Central memory CD8-positive, alpha-beta T cell (primary cell): ENCODE results near the gene NOL7.

Experiments used
- ATAC-seq: fragments of 150-1000 bp; cut with Tn5 transposase; replicated peaks from 2 replicates; pipeline ENCODE4 v1.10.0; 2022; ENCODE audit warnings: mild to moderate bottlenecking, moderate FRiP score, moderate number of reproducible peaks; ENCODE audit not compliant: poor library complexity, severe bottlenecking; ENCODE audit errors: extremely low read depth
- DNase-seq, 2 donors: peaks; one replicate each; pipeline ENCODE4 v3.0.0; 2021; ENCODE audit warnings: low spot score in 2 of 2
- H3K27ac Mint-ChIP-seq: one replicate; pipeline ENCODE4 v1.8.0; 2022; ENCODE audit warnings: low read depth, mild to moderate bottlenecking, moderate library complexity, mixed read lengths
- H3K27me3 Mint-ChIP-seq: one replicate; pipeline ENCODE4 v1.8.0; 2022; ENCODE audit warnings: mixed read lengths
- H3K36me3 Mint-ChIP-seq: one replicate; pipeline ENCODE4 v1.8.0; 2022; ENCODE audit warnings: mild to moderate bottlenecking, moderate library complexity, mixed read lengths; ENCODE audit not compliant: insufficient read depth
- H3K4me1 Mint-ChIP-seq: one replicate; pipeline ENCODE4 v1.8.0; 2022; ENCODE audit warnings: mixed read lengths
- H3K4me3 Mint-ChIP-seq: one replicate; pipeline ENCODE4 v1.8.0; 2022; ENCODE audit warnings: mild to moderate bottlenecking, moderate library complexity, mixed read lengths
- H3K9me3 Mint-ChIP-seq: one replicate; pipeline ENCODE4 v1.8.0; 2022; ENCODE audit warnings: mixed read lengths

NOL7 gene

DNA sequence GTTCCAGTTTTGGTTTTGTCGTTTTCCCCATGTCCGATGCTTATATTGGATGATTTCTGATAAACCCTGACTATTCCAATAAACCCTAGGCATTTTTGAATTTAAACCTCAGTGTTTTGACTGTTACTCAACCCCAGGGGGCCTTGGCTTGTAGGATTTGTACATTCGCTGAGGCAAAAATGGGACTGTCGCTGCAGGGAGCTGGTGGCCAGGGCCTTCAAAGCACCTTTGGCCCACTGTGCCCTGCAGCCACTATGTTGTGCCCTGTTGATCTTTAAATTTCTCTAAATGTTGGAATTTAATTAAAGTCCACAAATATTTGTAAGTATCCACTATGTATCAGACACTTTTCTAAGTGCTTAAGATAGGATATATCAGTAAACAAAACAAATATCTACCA is 9.5 kb upstream of the NOL7 start:
- DNase-seq: no peak
- ATAC-seq: no peak
- Mint-ChIP-seq H3K27me3 (no peaks in the 10 kb centered on the region), H3K4me1 (no peaks in the 10 kb centered on the region), H3K9me3 (no peaks in the 10 kb centered on the region), H3K4me3 (no peak overlapping the region), H3K36me3 (peaks cover 9% of the 10 kb centered on the region), H3K27ac (no peak overlapping the region)

DNA sequence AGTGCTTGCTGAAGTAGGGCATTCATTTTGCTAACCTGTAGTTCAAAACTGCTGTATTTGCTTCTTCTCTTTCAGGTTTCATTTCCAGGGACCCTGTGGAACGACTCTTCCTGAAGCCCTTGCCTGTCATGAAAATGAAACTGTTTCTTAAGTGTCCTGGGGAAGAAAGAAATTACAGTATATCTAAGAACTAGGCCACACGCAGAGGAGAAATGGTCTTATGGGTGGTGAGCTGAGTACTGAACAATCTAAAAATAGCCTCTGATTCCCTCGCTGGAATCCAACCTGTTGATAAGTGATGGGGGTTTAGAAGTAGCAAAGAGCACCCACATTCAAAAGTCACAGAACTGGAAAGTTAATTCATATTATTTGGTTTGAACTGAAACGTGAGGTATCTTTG is 3.4 kb upstream of the NOL7 start:
- no peak for ATAC-seq
- H3K36me3 Mint-ChIP-seq: peaks cover 17% of the 10 kb centered on the region
- no peak for DNase-seq
- no peak overlapping the region for H3K4me3 Mint-ChIP-seq
- no peaks in the 10 kb centered on the region for H3K27me3 Mint-ChIP-seq
- no peak overlapping the region for H3K27ac Mint-ChIP-seq
- H3K4me1 Mint-ChIP-seq: peaks cover 24% of the 10 kb centered on the region
- H3K9me3 Mint-ChIP-seq: no peaks in the 10 kb centered on the region

DNA sequence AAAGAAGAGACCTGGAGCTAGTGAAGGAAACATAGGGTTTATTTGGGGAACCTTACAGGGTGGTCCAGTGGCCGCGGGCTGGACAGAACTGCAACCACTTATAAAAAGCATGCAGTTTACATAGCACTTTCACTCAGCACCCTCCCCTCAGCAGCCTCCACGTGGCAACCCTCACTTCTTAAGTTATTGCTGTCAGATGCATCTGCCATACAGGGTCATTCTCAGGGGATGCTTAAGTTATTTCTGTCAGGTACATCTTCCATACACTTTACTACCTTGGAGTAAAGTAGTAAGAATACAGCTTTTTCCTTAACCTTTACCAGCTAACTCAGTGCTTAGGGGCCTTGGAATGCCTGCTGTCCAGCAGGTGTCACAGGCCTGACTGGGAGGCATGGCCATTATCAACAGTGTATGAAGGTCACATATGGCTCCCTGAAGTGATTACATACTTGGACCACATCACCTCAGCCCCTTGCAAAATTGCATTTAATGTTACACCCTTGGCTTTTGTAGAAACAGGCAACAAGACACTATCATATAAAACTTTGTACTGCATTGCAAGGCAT is 2.0 kb upstream of the NOL7 start:
- no peaks in the 10 kb centered on the region for H3K9me3 Mint-ChIP-seq
- DNase-seq (no peak), ATAC-seq (no peak)
- H3K27me3 Mint-ChIP-seq: no peaks in the 10 kb centered on the region
- H3K27ac Mint-ChIP-seq: no peak overlapping the region
- no peak overlapping the region for H3K4me3 Mint-ChIP-seq
- H3K4me1 Mint-ChIP-seq: peaks cover 34% of the 10 kb centered on the region
- H3K36me3 Mint-ChIP-seq: peaks cover 27% of the 10 kb centered on the region

DNA sequence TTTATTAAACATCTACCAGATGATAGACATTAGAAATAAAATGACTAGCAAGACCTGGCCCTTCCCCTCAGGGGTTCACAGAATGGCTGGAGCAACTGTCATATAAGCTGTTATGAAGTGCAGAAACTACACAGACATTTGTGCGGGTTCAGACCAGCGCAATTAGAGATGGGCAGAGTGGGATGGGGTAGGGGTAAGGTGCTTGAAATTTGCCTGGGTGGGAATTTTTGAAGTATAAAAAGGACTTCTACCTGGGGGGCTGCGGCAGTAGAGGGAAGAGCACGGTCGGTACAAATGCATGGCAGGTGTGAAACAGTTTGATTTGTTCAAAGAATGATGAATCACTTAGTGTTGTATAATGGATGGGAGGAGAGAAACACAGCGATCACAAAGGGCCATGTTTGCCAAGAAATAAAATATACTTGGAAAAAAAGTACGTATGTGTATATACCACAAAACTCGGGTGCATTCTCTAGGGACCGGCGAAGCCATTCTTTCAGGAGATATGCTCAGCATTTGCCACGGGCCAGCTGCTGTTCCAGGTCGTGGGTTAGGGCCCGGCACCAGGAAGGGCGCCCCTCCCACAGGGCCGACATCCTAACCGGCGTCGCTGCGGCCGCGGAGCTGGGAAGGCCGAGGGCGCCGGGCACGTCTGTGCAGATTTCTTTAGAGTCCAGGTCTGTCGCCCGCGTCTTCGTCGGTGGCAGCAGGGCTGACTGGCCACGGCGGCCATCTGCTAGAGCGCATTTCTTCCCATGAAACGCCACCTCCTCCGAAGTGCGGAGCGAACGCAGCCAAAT is 809 bp upstream of the NOL7 start:
- H3K4me3 Mint-ChIP-seq: peak overlapping the region; percentile 94
- peaks cover 36% of the 10 kb centered on the region for H3K36me3 Mint-ChIP-seq
- H3K27me3 Mint-ChIP-seq: no peaks in the 10 kb centered on the region
- DNase-seq: no peak
- ATAC-seq: peak; percentile 19
- H3K4me1 Mint-ChIP-seq: peaks cover 34% of the 10 kb centered on the region
- H3K9me3 Mint-ChIP-seq: no peaks in the 10 kb centered on the region
- peak overlapping the region; percentile 96 for H3K27ac Mint-ChIP-seq

DNA sequence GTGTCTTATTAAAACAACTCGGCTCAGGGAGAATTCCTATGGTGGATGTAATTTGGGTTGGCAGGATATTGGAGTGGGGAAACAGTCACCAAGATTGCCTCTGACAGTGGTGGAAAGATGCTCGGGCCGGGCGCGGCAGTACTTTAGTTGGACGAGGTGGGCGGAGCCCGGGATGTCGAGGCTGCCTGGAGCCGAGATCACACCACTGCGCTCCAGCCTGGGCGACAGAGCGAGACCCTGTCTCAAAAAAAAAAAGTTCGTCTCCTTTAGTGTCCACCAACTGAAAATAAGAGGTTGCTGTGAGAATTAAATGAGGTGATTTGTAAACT is 621 bp downstream of the NOL7 start:
- peak overlapping the region; percentile 94 for H3K4me3 Mint-ChIP-seq
- H3K27ac Mint-ChIP-seq: peak overlapping the region; percentile 96
- H3K9me3 Mint-ChIP-seq: no peaks in the 10 kb centered on the region
- H3K36me3 Mint-ChIP-seq: peaks cover 44% of the 10 kb centered on the region
- ATAC-seq (peak; percentile 17), DNase-seq (no peak)
- peaks cover 34% of the 10 kb centered on the region for H3K4me1 Mint-ChIP-seq
- no peaks in the 10 kb centered on the region for H3K27me3 Mint-ChIP-seq

DNA sequence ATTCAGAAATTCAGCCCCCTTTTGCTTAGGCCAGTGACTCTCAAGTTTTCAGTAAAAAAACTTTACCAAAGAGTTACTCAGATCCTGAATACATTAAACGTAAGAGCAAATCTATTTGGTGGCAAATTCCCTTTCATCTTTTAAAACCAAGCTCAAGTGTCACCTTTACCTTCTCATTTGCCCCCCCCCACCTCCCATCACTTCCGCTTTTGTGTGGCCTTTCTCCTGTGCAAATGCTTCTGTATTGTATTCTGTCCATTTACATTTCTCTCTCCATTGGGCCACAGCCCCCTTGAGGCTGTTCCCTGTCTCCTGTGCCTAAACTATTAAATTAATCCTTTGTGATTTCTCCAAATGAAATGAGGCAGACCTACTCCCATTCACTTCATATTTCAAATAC is 1.9 kb downstream of the NOL7 start:
- no peaks in the 10 kb centered on the region for H3K27me3 Mint-ChIP-seq
- no peaks in the 10 kb centered on the region for H3K9me3 Mint-ChIP-seq
- ATAC-seq (no peak), DNase-seq (no peak)
- peaks cover 34% of the 10 kb centered on the region for H3K4me1 Mint-ChIP-seq
- H3K36me3 Mint-ChIP-seq: peaks cover 53% of the 10 kb centered on the region
- H3K4me3 Mint-ChIP-seq: peak overlapping the region; percentile 94
- H3K27ac Mint-ChIP-seq: peak overlapping the region; percentile 96

DNA sequence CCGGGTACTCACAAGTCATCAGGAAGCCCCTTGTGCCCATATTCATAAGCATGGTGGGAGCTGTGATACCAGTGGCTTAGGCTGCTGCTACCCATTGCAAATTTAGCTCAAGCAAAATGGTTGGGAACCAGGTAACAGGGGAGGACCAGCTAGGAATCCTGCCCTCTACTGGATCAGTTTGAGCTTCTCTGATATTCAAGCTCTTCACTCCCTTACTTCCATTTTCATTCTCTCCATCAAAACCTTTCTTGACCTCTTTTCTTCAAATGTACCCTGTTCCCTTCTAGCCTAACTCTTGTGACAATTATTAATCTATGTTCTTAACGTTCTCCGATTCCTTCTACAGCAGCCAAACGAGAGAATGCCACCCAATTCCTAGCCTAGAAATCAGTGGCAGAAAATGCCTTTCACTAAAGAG is 9.7 kb downstream of the NOL7 start:
- H3K36me3 Mint-ChIP-seq: peaks cover 53% of the 10 kb centered on the region
- H3K9me3 Mint-ChIP-seq: no peaks in the 10 kb centered on the region
- H3K27ac Mint-ChIP-seq: peak overlapping the region; percentile 13
- H3K27me3 Mint-ChIP-seq: no peaks in the 10 kb centered on the region
- no peak overlapping the region for H3K4me3 Mint-ChIP-seq
- ATAC-seq (no peak), DNase-seq (no peak)
- H3K4me1 Mint-ChIP-seq: peaks cover 16% of the 10 kb centered on the region

DNA sequence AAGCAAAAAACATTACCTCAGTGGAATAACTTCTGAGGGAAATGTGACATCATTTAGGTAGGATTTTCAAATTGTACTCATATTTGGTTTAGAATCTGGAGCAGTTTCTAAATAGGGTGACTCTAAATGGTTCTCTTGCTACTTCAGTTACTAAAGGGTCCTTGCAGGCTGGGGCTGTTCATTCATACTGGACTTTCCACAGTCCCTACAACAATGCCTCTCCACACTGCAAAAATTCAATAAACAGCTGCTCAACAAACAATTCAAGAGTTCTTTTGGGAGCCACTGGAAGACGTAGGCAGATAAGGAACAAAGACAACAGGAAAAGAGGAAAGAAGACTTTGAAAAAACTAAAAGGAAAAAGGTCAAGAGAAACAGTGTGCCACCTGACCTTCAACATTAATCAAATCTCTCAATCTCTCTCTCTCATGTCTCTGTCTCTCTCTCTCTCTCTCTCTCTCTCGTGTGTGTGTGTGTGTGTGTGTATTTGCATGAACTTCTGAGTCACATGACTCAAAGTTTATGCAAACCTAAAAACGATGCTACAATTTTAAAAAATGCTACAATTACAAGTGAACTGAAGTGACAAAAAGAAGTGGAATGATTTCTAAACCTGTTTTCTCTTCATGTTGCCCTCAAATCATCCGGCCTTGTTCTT is 14.5 kb downstream of the NOL7 start:
- ATAC-seq: no peak
- peaks cover 47% of the 10 kb centered on the region for H3K36me3 Mint-ChIP-seq

DNA sequence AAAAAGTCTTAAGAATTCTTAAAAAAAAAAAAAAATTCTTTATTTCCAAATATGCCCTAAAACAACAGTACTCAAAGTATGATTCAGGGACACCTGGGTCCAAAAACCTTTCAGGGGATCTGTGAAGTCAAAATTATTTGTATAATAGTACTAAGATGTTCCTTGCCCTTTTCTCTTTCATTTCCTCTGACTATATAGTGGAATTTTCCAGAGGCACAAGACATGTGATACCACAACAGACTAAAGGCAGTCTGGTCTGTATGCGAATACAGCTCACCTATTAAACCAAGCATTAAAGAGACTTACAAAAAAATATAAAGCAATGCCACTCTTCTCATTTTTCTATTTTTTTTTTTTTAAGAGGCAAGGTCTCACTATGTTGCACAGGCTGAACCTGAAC is 15.4 kb downstream of the NOL7 start:
- ATAC-seq: no peak
- Mint-ChIP-seq H3K36me3 (peaks cover 45% of the 10 kb centered on the region), H3K4me1 (peaks cover 12% of the 10 kb centered on the region), H3K27ac (no peak overlapping the region), H3K27me3 (no peaks in the 10 kb centered on the region), H3K4me3 (no peak overlapping the region), H3K9me3 (no peaks in the 10 kb centered on the region)
- DNase-seq: no peak

More for the DNA sequence above, 14.5 kb downstream of the NOL7 start:
- Mint-ChIP-seq H3K9me3 (no peaks in the 10 kb centered on the region), H3K27me3 (no peaks in the 10 kb centered on the region), H3K4me3 (no peak overlapping the region), H3K4me1 (peaks cover 12% of the 10 kb centered on the region), H3K27ac (peak overlapping the region; percentile 8)
- no peak for DNase-seq

DNA sequence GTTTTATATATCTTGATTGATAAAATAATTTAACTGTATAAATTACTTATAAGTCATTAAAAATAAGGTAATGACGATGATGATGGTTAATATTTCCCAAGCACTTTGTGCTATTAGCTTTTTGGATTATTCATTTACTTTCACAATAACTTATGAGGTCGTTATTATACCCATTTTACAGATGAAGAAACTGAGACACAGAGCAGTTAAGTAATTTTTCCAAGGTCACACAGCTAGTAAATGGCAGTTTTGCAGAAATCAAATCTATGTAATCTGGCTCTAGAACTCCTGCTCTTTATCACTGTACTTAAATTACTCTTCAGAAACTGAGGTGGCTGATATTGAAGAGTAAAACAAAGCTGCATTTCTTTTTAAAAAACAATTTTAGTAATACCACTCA is 18.2 kb downstream of the NOL7 start:
- Mint-ChIP-seq H3K9me3 (no peaks in the 10 kb centered on the region), H3K36me3 (peaks cover 51% of the 10 kb centered on the region), H3K4me1 (peaks cover 12% of the 10 kb centered on the region), H3K27ac (no peak overlapping the region), H3K4me3 (no peak overlapping the region), H3K27me3 (no peaks in the 10 kb centered on the region)
- ATAC-seq (no peak), DNase-seq (no peak)

DNA sequence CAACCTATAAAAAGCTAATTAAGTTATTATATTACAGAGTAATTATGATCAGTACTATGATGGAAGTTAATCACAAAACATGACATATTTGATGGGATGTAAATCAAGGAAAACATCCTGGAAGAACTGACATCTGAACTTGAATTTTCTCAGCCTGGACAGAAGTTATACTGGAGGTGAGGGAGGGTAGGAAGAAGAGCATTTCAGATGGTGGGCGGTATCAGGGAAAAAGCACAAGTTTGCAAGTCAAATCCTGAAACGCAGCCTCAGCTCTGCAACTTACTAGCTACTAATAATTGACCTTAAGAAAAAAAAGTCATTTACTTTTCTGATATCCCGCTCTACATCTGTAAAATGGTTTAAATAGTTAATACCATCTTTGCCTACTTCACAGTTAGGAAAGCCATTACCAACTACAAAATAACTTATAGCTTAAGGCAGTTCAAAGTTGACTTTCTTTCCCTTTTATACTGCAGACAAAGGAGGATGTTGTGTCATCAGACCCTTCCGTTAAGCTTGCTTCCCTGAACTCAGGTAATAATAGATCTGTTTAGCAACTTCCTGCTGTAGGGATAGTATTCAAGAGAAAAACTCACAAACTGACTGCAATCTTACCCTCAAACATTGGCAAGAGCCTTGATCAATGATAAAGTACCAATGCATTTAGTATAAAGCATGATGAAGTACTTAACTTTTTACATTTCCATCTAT is 21.0 kb downstream of the NOL7 start:
- peaks cover 8% of the 10 kb centered on the region for H3K4me1 Mint-ChIP-seq
- no peak overlapping the region for H3K27ac Mint-ChIP-seq
- H3K4me3 Mint-ChIP-seq: no peak overlapping the region
- DNase-seq (no peak), ATAC-seq (no peak)
- H3K9me3 Mint-ChIP-seq: no peaks in the 10 kb centered on the region
- peaks cover 54% of the 10 kb centered on the region for H3K36me3 Mint-ChIP-seq
- no peaks in the 10 kb centered on the region for H3K27me3 Mint-ChIP-seq

DNA sequence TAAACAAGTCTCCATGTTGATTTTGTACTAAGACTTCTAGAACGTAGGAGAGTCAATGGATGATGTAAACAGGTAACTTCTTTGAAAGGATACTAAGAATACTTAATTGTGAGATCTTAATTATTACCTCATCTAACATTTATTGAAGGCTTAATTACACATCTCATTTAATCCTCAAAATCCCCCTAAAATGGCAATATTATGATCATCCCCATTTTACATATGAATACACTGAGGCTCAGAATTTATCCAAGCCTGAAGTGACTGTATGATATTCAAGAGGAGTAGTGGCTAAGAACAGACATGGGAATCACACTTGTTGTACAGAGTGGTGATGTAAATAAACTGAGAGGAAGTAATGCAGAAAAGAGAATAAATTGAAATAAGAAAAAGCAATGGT is 22.9 kb downstream of the NOL7 start:
- ATAC-seq: no peak

More for the DNA sequence above, 22.9 kb downstream of the NOL7 start:
- DNase-seq: no peak
- Mint-ChIP-seq H3K27ac (no peak overlapping the region), H3K4me1 (peaks cover 12% of the 10 kb centered on the region), H3K4me3 (no peak overlapping the region), H3K36me3 (peaks cover 43% of the 10 kb centered on the region), H3K27me3 (no peaks in the 10 kb centered on the region), H3K9me3 (no peaks in the 10 kb centered on the region)
